Stomach (tissue), 9 donors: ENCODE measurements around the gene GNAI3. TPM values are rescaled to one million over a fixed set of nuclear protein-coding genes. Genes with fewer than 3 reads are reported as not detected.

Experiments
- DNase-seq, 2 donors: peaks; one replicate each; pipeline versions ENCODE4 v3.0.0 to v3.0.0-alpha.2; 2013 to 2019
- H3K27ac ChIP-seq, 5 donors: fragments of 200-600 bp in 4 of 5; sonication (generic) in 4 of 5; one replicate each; pipeline ENCODE4 v1.5.1; 2013 to 2019; ENCODE audit warnings: mild to moderate bottlenecking in 1 of 5, moderate library complexity in 1 of 5
- H3K27me3 ChIP-seq, 3 donors: fragments of 200-600 bp; sonication (generic); one replicate each; pipeline ENCODE4 v1.5.1; 2017 to 2019; ENCODE audit warnings: mixed run types in 1 of 3
- H3K36me3 ChIP-seq, 4 donors: fragments of 200-600 bp; sonication (generic); 1 replicate in 3 of 4; 2 replicates in 1 of 4; pipeline ENCODE4 v1.5.1; 2016 to 2019
- H3K4me1 ChIP-seq, 4 donors: fragments of 200-600 bp; sonication (generic); one replicate each; pipeline ENCODE4 v1.5.1; 2016 to 2019
- H3K4me3 ChIP-seq, 4 donors: fragments of 200-600 bp; sonication (generic) in 3 of 4; one replicate each; pipeline ENCODE4 v1.5.1; 2016 to 2019; ENCODE audit warnings: mild to moderate bottlenecking in 1 of 4
- H3K9me3 ChIP-seq, 4 donors: fragments of 200-600 bp; sonication (generic); one replicate each; pipeline ENCODE4 v1.5.1; 2016 to 2019
- CTCF ChIP-seq, 7 experiments: fragments of 450-650 bp in 4 of 7; fragments of 200-600 bp in 3 of 7; sonication (generic) in 3 of 7; IDR thresholded peaks; one replicate each; pipeline ENCODE4 v1.5.1; 2016 to 2019; ENCODE audit warnings: antibody characterized with exemption in 7 of 7, control low read depth in 2 of 7, mild to moderate bottlenecking in 1 of 7
- EP300 ChIP-seq: sonication (generic); formaldehyde crosslinking; IDR thresholded peaks from one replicate; pipeline ENCODE4 v1.6.1; 2017; ENCODE audit warnings: antibody characterized with exemption
- POLR2A ChIP-seq, 4 donors: fragments of 450-650 bp; IDR thresholded peaks; one replicate each; pipeline ENCODE4 v1.6.1; 2016; ENCODE audit warnings: antibody characterized with exemption in 4 of 4, control low read depth in 2 of 4, mild to moderate bottlenecking in 1 of 4, moderate library complexity in 1 of 4
- POLR2AphosphoS5 ChIP-seq, 3 donors: sonication (generic); formaldehyde crosslinking; IDR thresholded peaks; one replicate each; pipeline ENCODE4 v1.6.1; 2016; ENCODE audit warnings: antibody characterized with exemption in 3 of 3
- WGBS, 5 donors: extraction: QIAGEN DNeasy Blood & Tissue Kit in 3 of 5; methylation state at CpG; one replicate each; pipeline versions ENCODE4 v1.1.5 to v1.1.7; 2013 to 2018; 5-methylcytosine and 5-hydroxymethylcytosine counted together
- intact Hi-C: fragments of 100-400 bp; cut with DNase I; formaldehyde crosslinking; loops from one replicate; pipeline ENCODE4 v1.15.1; 2023; ENCODE audit warnings: low total_unique reads
- polyA plus RNA-seq, 3 donors: library from polyadenylated mRNA; stranded (reverse); fragments of 200-250 nt; gene quantifications; one replicate each; pipeline ENCODE4 v1.2.3, GENCODE V29; 2013
- total RNA-seq, 5 donors: library from RNA; depleted of rRNA; stranded (reverse); fragments of >200 nt; gene quantifications; one replicate each; pipeline versions ENCODE4 v1.1.0 to v1.2.3, GENCODE V29; 2014 to 2016
- donor health status: healthy with polysubstance abuse.
- donor health status: Bipolar disorder and iron deficiency.
- donor health status: healthy.

The GNAI3 gene
- total and polyA plus RNA-seq, 8 donors, result 0.58 to 12.7 (median 3.1) TPM

- Histone ChIP-seq H3K27me3 (no peaks in the 10 kb centered on the region), H3K9me3 (no peaks in the 10 kb centered on the region), H3K27ac (no peak overlapping the region), H3K4me3 (no peak overlapping the region), H3K4me1 (peaks cover 14 to 23% (median 19%) of the 10 kb centered on the region in 4 donors), H3K36me3 (no peaks in the 10 kb centered on the region)
- intact Hi-C loops, result no loop called here
- TF ChIP-seq EP300, result no peak
- no peak for DNase-seq
- WGBS, 5 donors, result 72 to 81% (median 76%) methylated on average over 2 of the region's 2 CpGs
Observed at GRCh38 chr1:109513110-109513710, 35.2 kb upstream of the GNAI3 start.

- TF ChIP-seq EP300 (no peak), POLR2AphosphoS5 (IDR thresholded peaks at IDR 0.05) (no peak), POLR2A (IDR thresholded peaks at IDR 0.05) (no peak), CTCF (IDR thresholded peaks at IDR 0.05) (no peak)
- DNase-seq, result no peak
- WGBS, 5 donors, result 45 to 56% (median 51%) methylated on average over 3 of the region's 3 CpGs
- Histone ChIP-seq H3K27me3 (no peaks in the 10 kb centered on the region), H3K27ac (no peak overlapping the region), H3K36me3 (no peaks in the 10 kb centered on the region), H3K4me3 (no peak overlapping the region), H3K9me3 (no peaks in the 10 kb centered on the region), H3K4me1 (peaks cover 6 to 11% (median 7%) of the 10 kb centered on the region in 4 donors)
- intact Hi-C loops, result no loop called here
Observed at GRCh38 chr1:109514846-109515245, 33.6 kb upstream of the GNAI3 start.

- WGBS, 5 donors, result 44 to 84% (median 50%) methylated on average over 5 of the region's 5 CpGs
- Histone ChIP-seq H3K27ac (no peak overlapping the region), H3K9me3 (no peaks in the 10 kb centered on the region), H3K4me3 (no peak overlapping the region), H3K4me1 (no peaks in the 10 kb centered on the region), H3K36me3 (no peaks in the 10 kb centered on the region), H3K27me3 (peaks cover 0 to 7% (median 0%) of the 10 kb centered on the region in 3 donors)
- no peak for TF ChIP-seq POLR2A (IDR thresholded peaks at IDR 0.05)
- no peak for TF ChIP-seq POLR2AphosphoS5 (IDR thresholded peaks at IDR 0.05)
- no peak for TF ChIP-seq EP300
- no peak for TF ChIP-seq CTCF (IDR thresholded peaks at IDR 0.05)
- peak in 1 of 2 donors; percentile 54 for DNase-seq
- intact Hi-C loops, result no loop called here
Observed at GRCh38 chr1:109516872-109517271, 31.5 kb upstream of the GNAI3 start.

- 81 to 89% (median 85%) methylated on average over 5 of the region's 5 CpGs for WGBS, 5 donors
Observed at GRCh38 chr1:109517337-109517736, 31.1 kb upstream of the GNAI3 start.

More at GRCh38 chr1:109517337-109517736, 31.1 kb upstream of the GNAI3 start:
- Histone ChIP-seq H3K27ac (no peak overlapping the region), H3K9me3 (no peaks in the 10 kb centered on the region), H3K4me1 (no peaks in the 10 kb centered on the region), H3K4me3 (no peak overlapping the region), H3K27me3 (peaks cover 0 to 7% (median 0%) of the 10 kb centered on the region in 3 donors), H3K36me3 (no peaks in the 10 kb centered on the region)
- intact Hi-C loops, result no loop called here
- no peak for DNase-seq
- TF ChIP-seq EP300 (no peak), POLR2AphosphoS5 (IDR thresholded peaks at IDR 0.05) (no peak), POLR2A (IDR thresholded peaks at IDR 0.05) (no peak), CTCF (IDR thresholded peaks at IDR 0.05) (no peak)
